Mononuclear cell (primary cell): ENCODE measurements around the gene RPS8. TPM values are rescaled to one million over a fixed set of nuclear protein-coding genes. Genes with fewer than 3 reads are reported as not detected.

ENCODE experiments used
- H3K27me3 ChIP-seq: 2 replicates; pipeline ENCODE4 v1.6.0; 2011; ENCODE audit warnings: low read length, control low read depth; ENCODE audit not compliant: insufficient read depth
- H3K4me1 ChIP-seq: 2 replicates; pipeline ENCODE4 v1.5.1; 2011; ENCODE audit warnings: mild to moderate bottlenecking, low read length, control low read depth; ENCODE audit not compliant: insufficient read depth
- H3K4me3 ChIP-seq: 2 replicates; pipeline ENCODE4 v1.5.1; 2011; ENCODE audit warnings: mild to moderate bottlenecking, low read length, moderate library complexity
- H3K9me3 ChIP-seq: 2 replicates; pipeline ENCODE4 v1.5.1; 2011; ENCODE audit warnings: low read depth, mild to moderate bottlenecking, control low read depth, low read length
- total RNA-seq: library from RNA; depleted of rRNA; stranded (reverse); fragments of >200 nt; gene quantifications from one replicate; pipeline ENCODE4 v1.2.3, GENCODE V29; 2012

Gene RPS8
- total RNA-seq, 1 donor, result 2,122 TPM

DNA sequence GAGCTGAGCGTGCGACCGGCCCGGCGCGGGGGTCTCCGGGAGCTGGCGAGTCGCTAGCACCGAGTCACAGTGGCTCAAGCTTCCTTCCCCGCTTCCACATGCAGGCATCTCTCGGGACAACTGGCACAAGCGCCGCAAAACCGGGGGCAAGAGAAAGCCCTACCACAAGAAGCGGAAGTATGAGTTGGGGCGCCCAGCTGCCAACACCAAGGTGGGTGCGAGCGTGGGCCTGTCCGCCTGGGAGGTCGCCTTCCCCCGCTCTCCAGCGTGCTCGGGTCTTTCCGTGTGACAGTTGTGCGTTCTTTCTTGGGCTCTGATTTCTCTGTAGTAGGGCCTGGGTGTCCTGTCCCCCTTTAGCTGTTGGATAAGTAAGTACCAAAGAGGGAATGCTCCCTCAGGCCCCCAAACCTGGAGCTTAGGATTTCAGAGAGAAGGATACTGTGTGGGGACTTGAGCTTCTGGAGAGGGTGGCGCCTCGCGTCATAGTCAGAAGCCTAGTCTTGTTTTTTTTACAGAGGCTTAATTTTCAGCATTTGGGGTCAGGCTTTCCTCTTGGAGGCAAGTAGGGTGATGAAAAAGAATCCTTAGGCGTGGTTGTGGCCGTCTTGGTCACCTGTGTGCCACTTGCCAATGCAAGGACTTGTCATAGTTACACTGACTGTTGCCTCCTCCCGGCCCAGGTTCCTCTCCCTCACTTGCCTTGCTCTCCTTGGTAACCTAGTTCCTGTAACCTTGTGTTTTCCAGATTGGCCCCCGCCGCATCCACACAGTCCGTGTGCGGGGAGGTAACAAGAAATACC lies 790 bp downstream of the RPS8 start:
- Histone ChIP-seq H3K27me3 (no peaks in the 10 kb centered on the region), H3K9me3 (no peaks in the 10 kb centered on the region), H3K4me1 (peaks cover 37% of the 10 kb centered on the region), H3K4me3 (peak overlapping the region; percentile 97)

DNA sequence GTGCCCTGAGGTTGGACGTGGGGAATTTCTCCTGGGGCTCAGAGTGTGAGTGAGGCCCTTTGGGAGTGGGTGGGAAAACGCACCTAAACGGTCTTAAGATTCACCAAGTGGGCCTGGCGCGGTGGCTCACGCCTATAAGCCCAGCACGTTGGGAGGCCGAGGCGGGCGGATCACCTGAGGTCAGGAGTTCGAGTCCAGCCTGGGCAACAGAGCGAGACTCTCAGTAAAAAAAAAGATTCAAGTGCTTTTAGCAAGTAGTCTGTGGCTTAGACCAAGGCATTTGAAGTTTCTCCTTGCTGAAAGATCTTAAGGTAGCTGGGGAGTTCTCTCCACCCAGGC lies 1.4 kb downstream of the RPS8 start:
- H3K4me3 ChIP-seq, result peak overlapping the region; percentile 97
- peaks cover 37% of the 10 kb centered on the region for H3K4me1 ChIP-seq
- H3K9me3 ChIP-seq, result no peaks in the 10 kb centered on the region
- H3K27me3 ChIP-seq, result no peaks in the 10 kb centered on the region

DNA sequence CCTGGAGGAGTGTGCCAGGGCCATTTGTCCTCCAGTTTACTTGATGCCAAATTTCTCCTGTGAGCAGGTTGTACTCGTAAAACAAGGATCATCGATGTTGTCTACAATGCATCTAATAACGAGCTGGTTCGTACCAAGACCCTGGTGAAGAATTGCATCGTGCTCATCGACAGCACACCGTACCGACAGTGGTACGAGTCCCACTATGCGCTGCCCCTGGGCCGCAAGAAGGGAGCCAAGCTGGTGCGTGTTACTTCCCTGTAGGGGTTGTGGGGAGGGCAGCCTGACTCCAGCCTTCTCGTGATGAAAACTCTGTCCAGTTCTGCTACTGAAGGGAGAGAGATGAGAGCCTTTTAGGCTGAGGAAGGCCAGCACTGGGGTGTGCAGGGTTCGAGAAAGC lies 2.2 kb downstream of the RPS8 start:
- peaks cover 37% of the 10 kb centered on the region for H3K4me1 ChIP-seq
- no peak overlapping the region for H3K4me3 ChIP-seq
- no peaks in the 10 kb centered on the region for H3K27me3 ChIP-seq
- no peaks in the 10 kb centered on the region for H3K9me3 ChIP-seq

DNA sequence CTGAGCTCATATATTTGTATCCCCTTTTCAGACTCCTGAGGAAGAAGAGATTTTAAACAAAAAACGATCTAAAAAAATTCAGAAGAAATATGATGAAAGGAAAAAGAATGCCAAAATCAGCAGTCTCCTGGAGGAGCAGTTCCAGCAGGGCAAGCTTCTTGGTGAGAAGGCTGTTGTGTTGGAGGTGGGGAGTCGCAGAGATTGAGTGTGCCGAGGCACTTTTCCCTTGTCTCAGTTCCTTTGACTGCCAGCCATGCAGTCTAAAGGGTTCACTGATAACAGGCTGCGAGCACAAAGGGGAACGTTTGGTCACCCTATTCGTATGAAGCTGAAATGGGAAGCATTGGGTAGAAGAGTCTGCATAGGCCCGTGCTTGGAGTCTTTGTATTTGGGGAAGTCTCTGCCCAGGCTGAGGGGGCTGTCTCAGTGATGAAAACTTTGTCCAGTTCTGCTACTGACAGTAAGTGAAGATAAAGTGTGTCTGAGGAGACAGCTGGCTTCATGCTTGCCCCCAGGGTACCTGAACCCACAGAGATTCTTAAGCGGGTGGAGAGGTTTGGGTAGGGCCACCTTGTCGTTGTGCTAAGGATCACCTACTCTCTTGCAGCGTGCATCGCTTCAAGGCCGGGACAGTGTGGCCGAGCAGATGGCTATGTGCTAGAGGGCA lies 2.8 kb downstream of the RPS8 start:
- H3K4me1 ChIP-seq, result peaks cover 37% of the 10 kb centered on the region
- H3K4me3 ChIP-seq, result no peak overlapping the region
- H3K27me3 ChIP-seq, result no peaks in the 10 kb centered on the region
- H3K9me3 ChIP-seq, result no peaks in the 10 kb centered on the region

DNA sequence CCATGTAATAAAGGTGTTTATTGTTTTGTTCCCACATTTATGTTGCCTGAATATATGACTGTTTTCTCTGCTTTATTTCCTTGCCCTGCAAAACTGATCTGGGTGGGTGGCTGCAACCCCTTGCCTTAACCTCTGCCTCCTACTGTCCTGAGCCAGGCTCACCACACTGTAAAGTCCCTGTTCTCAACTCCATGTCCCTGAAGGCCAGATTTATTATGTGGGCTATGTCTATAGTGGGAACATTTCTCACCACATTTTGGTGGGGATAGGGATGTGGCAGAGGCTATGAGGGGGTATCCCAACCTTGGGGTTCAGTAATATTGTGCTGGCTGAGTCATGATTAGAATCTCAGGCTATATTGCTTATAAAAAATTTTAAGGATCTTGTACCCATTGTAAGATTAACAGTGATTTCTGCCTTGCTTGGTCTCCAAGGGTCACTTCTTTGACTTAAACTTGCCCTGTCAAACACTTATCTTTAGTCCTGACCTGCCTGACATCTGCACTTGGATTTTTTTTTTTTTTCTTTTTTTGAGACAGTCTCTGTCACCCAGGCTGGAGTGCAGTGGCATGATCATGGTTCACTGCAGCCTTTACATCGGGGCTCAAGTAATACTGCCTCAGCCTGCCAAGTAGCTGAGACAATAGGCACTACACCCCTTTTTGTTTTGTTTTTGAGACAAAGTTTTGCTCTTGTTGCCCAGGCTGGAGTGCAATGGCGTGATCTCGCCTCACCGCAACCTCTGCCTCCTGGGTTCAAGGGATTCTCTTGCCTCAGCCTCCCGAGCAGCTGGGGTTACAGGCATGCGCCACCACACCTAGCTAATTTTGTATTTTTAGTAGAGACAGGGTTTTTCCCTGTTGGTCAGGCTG lies 3.6 kb downstream of the RPS8 start:
- Histone ChIP-seq H3K4me1 (peaks cover 42% of the 10 kb centered on the region), H3K27me3 (no peaks in the 10 kb centered on the region), H3K9me3 (no peaks in the 10 kb centered on the region), H3K4me3 (no peak overlapping the region)

DNA sequence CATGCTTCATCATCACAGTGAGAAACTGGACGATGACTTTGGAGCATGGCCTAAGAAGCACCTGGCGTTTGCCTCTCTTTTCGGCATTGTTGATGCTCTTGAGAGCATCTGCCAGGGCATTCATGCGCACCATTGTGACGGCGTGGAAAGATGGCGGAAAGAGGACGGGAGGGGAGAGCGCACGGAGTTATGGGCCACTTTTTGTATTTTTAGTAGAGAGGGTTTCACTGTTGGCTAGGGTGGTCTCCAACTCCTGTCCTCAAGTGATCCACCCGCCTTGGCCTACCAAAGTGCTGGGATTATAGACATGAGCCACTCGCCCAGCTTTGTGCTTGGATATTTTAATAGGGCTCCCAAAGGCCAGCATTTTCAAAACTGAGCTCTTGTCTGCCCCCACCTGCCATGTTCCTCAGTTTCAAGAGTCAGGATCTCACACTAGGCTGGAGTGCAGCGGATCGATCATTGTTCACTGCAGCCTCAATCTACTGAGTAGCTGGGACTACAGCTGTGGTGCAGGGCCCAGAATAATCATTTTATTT lies 5.3 kb downstream of the RPS8 start:
- Histone ChIP-seq H3K4me3 (no peak overlapping the region), H3K4me1 (peaks cover 49% of the 10 kb centered on the region), H3K9me3 (no peaks in the 10 kb centered on the region), H3K27me3 (no peaks in the 10 kb centered on the region)

DNA sequence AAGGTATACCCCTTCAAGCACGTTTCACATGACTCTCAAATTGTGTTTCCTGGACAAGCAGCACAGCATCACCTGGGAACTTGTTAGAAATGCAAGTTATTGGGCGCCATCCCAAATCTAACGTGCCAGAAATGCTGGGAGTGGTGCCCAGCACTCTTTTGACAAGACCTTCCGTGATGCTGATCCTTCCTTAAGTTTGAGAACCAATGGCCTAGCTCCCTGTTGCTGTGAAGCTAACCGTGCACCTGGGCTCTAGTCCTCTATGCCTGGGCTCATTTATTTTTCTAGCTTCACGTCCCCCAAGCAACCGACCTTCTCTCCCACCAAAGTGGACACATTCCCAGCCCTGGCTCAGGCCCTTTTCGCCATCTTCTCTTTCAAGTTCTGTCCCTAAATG lies 8.4 kb downstream of the RPS8 start:
- Histone ChIP-seq H3K9me3 (no peaks in the 10 kb centered on the region), H3K27me3 (no peaks in the 10 kb centered on the region), H3K4me1 (peaks cover 31% of the 10 kb centered on the region), H3K4me3 (peak overlapping the region; percentile 22)

DNA sequence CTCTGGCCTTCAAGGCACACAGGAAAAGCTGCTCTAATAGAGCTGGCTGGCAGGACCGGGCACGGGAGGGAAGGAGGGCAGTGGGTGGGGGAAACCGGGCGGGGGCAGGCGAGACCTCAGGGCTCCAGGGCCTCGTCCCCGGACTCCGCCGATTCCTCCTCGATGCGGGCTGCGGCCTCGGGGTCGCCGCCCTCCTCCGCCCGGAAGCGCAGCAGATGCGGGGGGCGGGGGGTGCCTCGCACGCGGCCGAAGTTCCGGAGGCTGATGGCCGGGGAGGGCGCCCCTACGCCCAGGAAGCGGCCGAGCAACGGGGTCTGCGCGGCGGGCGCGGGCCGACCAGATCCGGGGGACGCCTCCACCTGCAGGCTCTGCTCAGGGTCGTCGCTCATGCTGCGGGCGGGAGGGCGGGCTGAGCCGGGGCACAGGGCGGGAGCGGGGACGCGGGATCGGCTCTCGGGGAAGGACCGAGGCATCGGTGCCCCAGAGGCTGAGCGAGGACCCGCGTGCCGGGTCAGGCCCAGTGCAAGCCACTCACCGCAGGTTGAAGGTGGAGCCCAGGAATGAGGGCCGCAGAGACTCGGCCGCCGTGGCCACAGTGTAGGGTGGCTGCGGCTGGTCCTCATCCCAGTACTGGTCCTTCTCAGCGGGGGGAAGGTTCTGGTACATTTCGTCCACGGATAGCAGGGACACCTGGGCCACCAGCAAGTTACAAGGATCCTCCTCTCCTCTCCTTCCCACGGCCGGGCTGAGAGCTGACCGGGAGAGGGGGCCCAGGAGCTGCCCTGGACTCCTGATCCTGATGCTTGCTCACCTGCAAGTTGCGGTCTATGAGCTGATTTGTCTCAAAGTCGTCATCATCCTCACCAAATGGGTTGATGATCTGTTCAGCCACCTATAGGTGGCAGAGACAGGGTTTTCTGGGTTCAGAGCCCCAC lies 9.0 kb downstream of the RPS8 start:
- H3K27me3 ChIP-seq, result no peaks in the 10 kb centered on the region
- H3K9me3 ChIP-seq, result no peaks in the 10 kb centered on the region
- peaks cover 31% of the 10 kb centered on the region for H3K4me1 ChIP-seq
- peak overlapping the region; percentile 22 for H3K4me3 ChIP-seq

DNA sequence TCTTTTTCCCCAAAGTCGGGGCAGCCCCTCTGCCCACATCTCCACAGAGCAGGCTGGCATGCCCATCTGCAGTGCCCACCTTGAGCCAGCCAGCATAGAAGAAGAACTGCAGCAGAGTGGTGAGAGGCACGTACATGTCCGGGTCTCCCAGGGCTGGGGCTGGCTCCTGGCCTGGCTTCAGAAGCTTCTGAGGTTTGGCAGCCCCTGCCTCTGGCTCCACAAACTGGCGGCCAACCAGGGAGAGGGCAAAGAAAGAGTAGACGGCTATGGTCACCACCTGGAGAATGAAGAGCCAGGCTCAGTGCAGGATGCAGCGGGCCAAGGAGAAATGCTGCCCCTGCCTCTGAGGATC lies 9.7 kb downstream of the RPS8 start:
- H3K27me3 ChIP-seq, result no peaks in the 10 kb centered on the region
- H3K9me3 ChIP-seq, result no peaks in the 10 kb centered on the region
- H3K4me1 ChIP-seq, result peaks cover 31% of the 10 kb centered on the region
- no peak overlapping the region for H3K4me3 ChIP-seq

DNA sequence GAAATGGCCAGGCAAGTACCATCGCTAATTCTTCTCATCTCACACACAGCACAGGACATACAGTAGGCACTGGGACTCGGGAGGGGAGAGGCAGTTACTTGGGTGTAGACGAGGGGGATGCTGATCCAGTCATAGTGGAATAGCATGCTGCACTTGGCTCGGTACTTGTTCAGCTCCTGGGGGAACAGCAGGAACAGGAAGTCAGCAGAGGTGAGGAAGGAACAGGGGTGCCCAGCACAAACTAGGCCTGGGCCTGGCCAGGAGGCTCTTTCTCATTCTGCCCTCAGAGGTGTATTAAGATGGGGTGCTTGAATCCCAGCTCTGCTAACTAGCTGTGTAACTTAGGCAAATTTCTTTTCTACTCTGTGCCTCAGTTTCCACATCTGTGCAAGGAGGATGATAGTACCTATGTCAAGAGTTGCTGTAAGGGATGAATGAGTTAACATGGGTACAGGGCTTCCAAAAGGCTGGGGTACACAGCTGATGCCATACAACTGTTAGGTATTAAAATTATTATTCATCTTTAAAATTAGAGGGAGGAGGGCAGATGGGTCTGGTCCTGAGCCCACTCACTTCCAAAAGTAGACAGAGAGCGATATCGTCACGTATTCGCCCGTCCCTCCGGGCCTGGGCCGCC lies 10.3 kb downstream of the RPS8 start:
- peak overlapping the region; percentile 36 for H3K4me3 ChIP-seq
- H3K27me3 ChIP-seq, result no peaks in the 10 kb centered on the region
- peaks cover 31% of the 10 kb centered on the region for H3K4me1 ChIP-seq
- H3K9me3 ChIP-seq, result no peaks in the 10 kb centered on the region

DNA sequence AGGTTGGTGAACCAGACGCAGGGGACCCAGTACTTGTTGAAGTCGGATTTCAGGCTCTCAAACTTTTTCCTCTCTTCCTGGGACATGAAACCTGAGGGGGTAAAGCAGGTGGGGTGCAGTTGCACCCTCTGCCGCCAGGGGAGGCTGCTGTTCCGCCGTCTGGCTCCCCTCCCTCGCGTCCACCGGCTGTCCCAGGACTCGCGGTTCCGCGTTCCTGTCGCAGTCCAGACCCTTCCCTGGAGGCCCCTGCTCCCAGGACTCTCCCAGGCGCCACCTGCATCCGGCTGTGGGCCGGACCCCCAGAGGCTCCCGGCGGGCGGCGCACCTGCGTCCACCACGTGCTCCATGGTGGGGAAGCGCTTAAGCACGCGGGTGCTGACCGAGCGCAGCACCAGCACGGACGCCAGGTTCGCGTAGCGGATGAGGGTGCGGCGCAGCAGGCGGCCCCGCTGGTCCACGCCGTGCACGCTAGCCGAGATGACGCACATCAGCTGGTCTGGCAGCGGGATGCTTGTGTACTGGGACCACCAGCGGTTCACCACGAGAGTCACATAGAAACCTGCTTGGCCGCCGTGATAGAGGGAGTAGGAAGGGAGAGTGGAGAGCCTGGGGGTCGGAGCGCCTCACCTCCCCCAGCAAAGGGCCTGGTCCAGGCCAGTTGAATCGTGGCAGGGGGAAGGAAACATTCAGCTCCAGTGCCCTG lies 10.9 kb downstream of the RPS8 start:
- Histone ChIP-seq H3K27me3 (no peaks in the 10 kb centered on the region), H3K4me3 (peak overlapping the region; percentile 36), H3K4me1 (peaks cover 31% of the 10 kb centered on the region), H3K9me3 (no peaks in the 10 kb centered on the region)

DNA sequence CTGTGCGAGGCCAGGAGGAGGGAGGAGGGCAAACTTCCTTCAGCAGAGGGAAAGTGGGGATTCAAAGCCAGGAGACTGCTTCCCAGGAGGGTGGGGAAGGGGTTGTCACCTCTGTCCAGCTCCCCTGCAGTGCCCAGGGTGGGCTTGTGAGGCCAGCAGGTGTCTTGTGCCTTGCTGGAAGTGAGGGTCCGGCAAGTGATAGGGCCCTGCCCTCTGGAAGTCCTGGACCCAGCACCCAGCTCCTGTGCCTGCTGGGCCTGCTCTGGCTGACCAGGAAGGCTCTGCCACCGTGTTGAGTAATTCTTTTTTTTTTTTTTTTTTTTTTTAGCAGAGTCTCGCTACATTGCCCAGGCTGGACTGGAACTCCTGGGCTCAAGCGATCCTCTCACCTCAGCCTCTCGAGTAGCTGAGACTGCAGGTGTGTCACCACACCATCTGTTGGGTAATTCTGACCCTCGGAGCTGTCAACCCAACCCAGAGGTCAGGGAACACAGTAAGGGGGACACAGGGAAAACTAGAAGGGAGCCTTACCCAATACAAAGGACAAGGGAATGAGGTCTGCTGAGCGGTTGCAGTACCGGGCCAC lies 11.6 kb downstream of the RPS8 start:
- Histone ChIP-seq H3K9me3 (no peaks in the 10 kb centered on the region), H3K4me1 (peaks cover 31% of the 10 kb centered on the region), H3K4me3 (no peak overlapping the region), H3K27me3 (no peaks in the 10 kb centered on the region)

DNA sequence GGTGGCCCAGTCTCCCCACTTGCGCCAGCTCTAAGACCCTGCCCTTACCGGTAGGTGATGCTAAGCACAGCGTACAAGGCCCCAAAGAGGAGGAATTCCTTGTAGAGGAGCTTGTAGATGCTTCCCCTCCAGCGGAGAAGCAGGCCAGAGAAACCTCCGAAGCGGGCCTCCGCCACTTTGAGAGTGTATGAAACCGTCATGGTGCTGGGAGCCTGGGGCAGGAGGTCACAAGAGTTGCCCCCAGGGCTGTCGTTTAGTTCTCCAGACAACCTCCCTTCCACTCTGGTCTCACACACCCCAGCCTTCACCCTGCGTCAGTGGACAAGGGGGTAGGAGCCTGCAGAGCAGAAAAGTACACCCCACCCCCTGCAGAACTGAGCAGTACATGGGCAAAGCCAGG lies 12.2 kb downstream of the RPS8 start:
- no peak overlapping the region for H3K4me3 ChIP-seq
- H3K27me3 ChIP-seq, result no peaks in the 10 kb centered on the region
- H3K9me3 ChIP-seq, result no peaks in the 10 kb centered on the region
- peaks cover 31% of the 10 kb centered on the region for H3K4me1 ChIP-seq
